MCF 10A (cell line): Measurements from ENCODE around the gene NDC80. TPM values are rescaled to one million over a fixed set of nuclear protein-coding genes. Genes with fewer than 3 reads are reported as not detected.

Experiments
- BruUV-seq: library from RNA; stranded (reverse); fragments of 400-500 nt; replicated peaks from 2 replicates; lab custom pipeline; 2021; lab: Mats Ljungman, UMichigan
- CTCF ChIA-PET: fragments of 300-600 bp; sonication (Branson Sonifier 250); formaldehyde crosslinking; extraction: SDS; loops from one replicate; lab custom pipeline; 2021; ENCODE audit warnings: antibody characterized with exemption, inconsistent platforms; lab: Yijun Ruan, JAX
- POLR2A ChIA-PET: fragments of 300-600, 350-650 bp; sonication (Branson Sonifier 250); formaldehyde crosslinking; extraction: SDS; loops from one replicate; lab custom pipeline; 2020; ENCODE audit warnings: antibody characterized with exemption, inconsistent platforms; lab: Yijun Ruan, JAX
- DNase-seq: peaks from one replicate; pipeline ENCODE4 v3.0.0-alpha.2; 2018; ENCODE audit not compliant: unreplicated experiment
- H3K27ac Mint-ChIP-seq: one replicate; pipeline ENCODE4 v1.8.0; 2022; ENCODE audit warnings: mild to moderate bottlenecking, low read depth, mixed read lengths; ENCODE audit not compliant: unreplicated experiment
- H3K27me3 Mint-ChIP-seq: one replicate; pipeline ENCODE4 v1.8.0; 2022; ENCODE audit warnings: mixed read lengths; ENCODE audit not compliant: insufficient read depth, unreplicated experiment
- H3K36me3 Mint-ChIP-seq: one replicate; pipeline ENCODE4 v1.8.0; 2022; ENCODE audit warnings: mild to moderate bottlenecking, moderate library complexity, mixed read lengths; ENCODE audit not compliant: insufficient read depth, unreplicated experiment
- H3K4me1 Mint-ChIP-seq: one replicate; pipeline ENCODE4 v1.8.0; 2022; ENCODE audit warnings: mixed read lengths; ENCODE audit not compliant: insufficient read depth, unreplicated experiment
- H3K4me3 Mint-ChIP-seq: one replicate; pipeline ENCODE4 v1.8.0; 2022; ENCODE audit warnings: mild to moderate bottlenecking, moderate library complexity, mixed read lengths; ENCODE audit not compliant: unreplicated experiment
- H3K9me3 Mint-ChIP-seq: one replicate; pipeline ENCODE4 v1.8.0; 2022; ENCODE audit warnings: mixed read lengths; ENCODE audit not compliant: unreplicated experiment
- intact Hi-C: fragments of 100-400 bp; cut with micrococcal nuclease; formaldehyde crosslinking; loops from 2 replicates; pipeline ENCODE4 v1.14.1; 2022
- total RNA-seq: library from RNA; stranded (reverse); gene quantifications from 2 replicates; pipeline ENCODE4 v1.2.3, GENCODE V29; 2022
- TF ChIP-seq, protein P1 (sequence below): fragments of 200-600 bp; IDR thresholded peaks from one replicate; pipeline ENCODE4 v1.8.0; 2022; ENCODE audit warnings: antibody characterized with exemption, mild to moderate bottlenecking; ENCODE audit not compliant: unreplicated experiment

Gene NDC80
- total RNA-seq, 1 experiment from 2014 or later, result 29.6 TPM

DNA sequence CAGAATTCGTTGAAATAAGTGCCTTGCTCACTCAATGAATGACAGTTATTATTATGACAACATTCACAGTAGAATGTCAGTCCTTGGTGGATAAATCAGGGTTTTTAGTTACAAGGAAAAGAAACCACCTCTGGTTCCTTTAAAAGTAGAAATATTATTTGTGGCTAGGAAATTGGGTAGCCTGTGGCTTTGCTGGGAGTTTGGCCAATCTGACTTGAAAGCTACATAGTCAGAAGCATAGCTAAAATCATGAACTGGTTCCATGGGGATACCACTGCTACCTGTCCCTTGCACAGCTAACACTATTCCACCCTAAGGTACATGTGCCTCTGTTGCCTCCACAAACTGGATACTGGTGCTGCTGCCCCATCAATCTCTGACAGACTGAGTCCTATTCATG, 71.4 kb downstream of the NDC80 start:
- intact Hi-C loops, result no loop called here
- ChIA-PET POLR2A (interaction anchor here (0.6 kb wide), 1 partner anchor 806 kb away, joined by 3 read pairs; no protein-coding TSS in a partner anchor), CTCF (no interaction called here)
- H3K4me1 Mint-ChIP-seq, result peaks cover 11% of the 10 kb centered on the region
- TF ChIP-seq, protein P1, sequence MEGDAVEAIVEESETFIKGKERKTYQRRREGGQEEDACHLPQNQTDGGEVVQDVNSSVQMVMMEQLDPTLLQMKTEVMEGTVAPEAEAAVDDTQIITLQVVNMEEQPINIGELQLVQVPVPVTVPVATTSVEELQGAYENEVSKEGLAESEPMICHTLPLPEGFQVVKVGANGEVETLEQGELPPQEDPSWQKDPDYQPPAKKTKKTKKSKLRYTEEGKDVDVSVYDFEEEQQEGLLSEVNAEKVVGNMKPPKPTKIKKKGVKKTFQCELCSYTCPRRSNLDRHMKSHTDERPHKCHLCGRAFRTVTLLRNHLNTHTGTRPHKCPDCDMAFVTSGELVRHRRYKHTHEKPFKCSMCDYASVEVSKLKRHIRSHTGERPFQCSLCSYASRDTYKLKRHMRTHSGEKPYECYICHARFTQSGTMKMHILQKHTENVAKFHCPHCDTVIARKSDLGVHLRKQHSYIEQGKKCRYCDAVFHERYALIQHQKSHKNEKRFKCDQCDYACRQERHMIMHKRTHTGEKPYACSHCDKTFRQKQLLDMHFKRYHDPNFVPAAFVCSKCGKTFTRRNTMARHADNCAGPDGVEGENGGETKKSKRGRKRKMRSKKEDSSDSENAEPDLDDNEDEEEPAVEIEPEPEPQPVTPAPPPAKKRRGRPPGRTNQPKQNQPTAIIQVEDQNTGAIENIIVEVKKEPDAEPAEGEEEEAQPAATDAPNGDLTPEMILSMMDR, result no peak
- BruUV-seq, result no TSS peak
- no peak overlapping the region for H3K4me3 Mint-ChIP-seq
- DNase-seq, result no peak
- H3K36me3 Mint-ChIP-seq, result no peaks in the 10 kb centered on the region
- no peak overlapping the region for H3K27ac Mint-ChIP-seq
- no peaks in the 10 kb centered on the region for H3K27me3 Mint-ChIP-seq
- H3K9me3 Mint-ChIP-seq, result no peaks in the 10 kb centered on the region

DNA sequence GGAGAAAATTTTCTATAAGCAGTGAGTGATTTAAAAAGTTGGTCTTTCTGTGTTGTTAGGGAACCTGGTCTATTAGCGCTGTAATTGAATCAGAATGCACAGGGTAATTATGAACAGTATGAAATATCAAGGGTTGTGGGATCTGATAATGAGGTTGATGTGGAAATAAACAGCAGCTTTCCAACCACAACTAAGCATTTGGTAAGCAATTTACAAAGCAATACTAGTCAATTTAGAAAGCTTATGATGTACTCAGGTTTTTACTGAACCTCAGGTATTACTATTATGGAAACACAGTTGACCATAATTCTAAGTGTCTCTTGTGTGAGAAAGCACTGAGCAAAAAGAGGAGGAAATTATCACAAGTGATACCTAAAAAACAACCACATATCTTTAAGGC, 73.2 kb downstream of the NDC80 start:
- ChIA-PET POLR2A (no interaction called here), CTCF (interaction anchor here (0.6 to 0.7 kb wide), 3 partner anchors 41 to 840 kb away, joined by 3 read pairs; no protein-coding TSS in a partner anchor)
- Mint-ChIP-seq H3K4me1 (peaks cover 4% of the 10 kb centered on the region), H3K27me3 (no peaks in the 10 kb centered on the region), H3K4me3 (no peak overlapping the region), H3K36me3 (no peaks in the 10 kb centered on the region), H3K9me3 (no peaks in the 10 kb centered on the region), H3K27ac (no peak overlapping the region)
- no peak for DNase-seq
- TF ChIP-seq, protein P1, result no peak
- intact Hi-C loops, result no loop called here
- BruUV-seq, result no TSS peak

DNA sequence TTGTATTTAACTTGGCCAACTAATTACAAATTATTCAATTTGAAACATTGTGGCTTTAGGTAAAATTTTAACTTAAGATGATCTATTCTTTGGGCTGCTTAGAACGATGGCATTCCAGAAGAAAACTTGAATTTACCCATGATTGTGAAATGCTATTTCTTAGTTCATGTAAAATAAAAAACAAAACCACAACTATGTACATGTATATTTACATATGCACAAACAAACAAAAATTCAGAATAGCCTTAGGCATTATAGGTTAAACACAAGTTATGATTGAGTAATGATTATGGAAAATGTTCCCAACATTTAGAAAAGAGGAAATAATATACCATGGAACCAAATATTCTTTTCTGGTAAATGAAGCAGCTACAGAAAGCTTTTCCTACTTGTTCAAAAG, 80.6 kb downstream of the NDC80 start:
- DNase-seq, result no peak
- Mint-ChIP-seq H3K27ac (no peak overlapping the region), H3K36me3 (no peaks in the 10 kb centered on the region), H3K4me3 (no peak overlapping the region), H3K9me3 (no peaks in the 10 kb centered on the region), H3K4me1 (peaks cover 8% of the 10 kb centered on the region), H3K27me3 (no peaks in the 10 kb centered on the region)
- ChIA-PET CTCF (no interaction called here), POLR2A (interaction anchor here (1.0 to 1.9 kb wide), 3 partner anchors 15 to 63 kb away, joined by 3 to 4 read pairs (median 4); no protein-coding TSS in a partner anchor)
- BruUV-seq, result no TSS peak
- intact Hi-C loops, result no loop called here
- TF ChIP-seq, protein P1, result no peak

DNA sequence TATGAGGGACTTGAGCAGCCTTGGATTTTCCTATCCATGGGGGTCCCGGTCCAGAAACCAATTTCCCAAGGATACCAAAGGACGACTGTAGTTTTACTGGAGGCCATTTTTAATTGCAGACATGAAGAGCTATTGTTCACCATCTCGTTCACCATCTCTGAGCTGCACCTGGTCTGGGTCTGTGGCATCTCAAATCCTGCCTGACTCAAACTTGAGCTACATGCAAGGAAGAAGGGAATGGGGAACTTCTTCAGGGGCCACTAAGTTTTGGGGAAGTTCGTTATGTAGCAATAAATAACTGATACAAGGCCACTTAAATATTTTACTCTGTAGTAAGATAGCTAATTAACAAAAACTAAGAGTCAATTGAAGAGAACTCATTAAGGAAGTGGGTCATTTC, 82.1 kb downstream of the NDC80 start:
- no peaks in the 10 kb centered on the region for H3K9me3 Mint-ChIP-seq
- ChIA-PET CTCF (interaction anchor here (0.7 kb wide), 1 partner anchor 25 kb away, joined by 3 read pairs; no protein-coding TSS in a partner anchor), POLR2A (interaction anchor here (1.0 to 1.3 kb wide), 2 partner anchors 49 to 80 kb away, joined by 4 to 5 read pairs; no protein-coding TSS in a partner anchor)
- no peaks in the 10 kb centered on the region for H3K27me3 Mint-ChIP-seq
- no peak overlapping the region for H3K4me3 Mint-ChIP-seq
- BruUV-seq, result no TSS peak
- TF ChIP-seq, protein P1, result no peak
- peaks cover 17% of the 10 kb centered on the region for H3K4me1 Mint-ChIP-seq
- no peaks in the 10 kb centered on the region for H3K36me3 Mint-ChIP-seq
- no peak for DNase-seq
- H3K27ac Mint-ChIP-seq, result no peak overlapping the region
- intact Hi-C loops, result no loop called here
